GM12892 (cell line): ENCODE data around the gene CD68.

Source experiments
- POLR2A ChIP-seq: IDR thresholded peaks from 2 replicates; pipeline ENCODE4 v1.6.1; 2011; ENCODE audit warnings: low read depth, low read length, control low read depth
- POLR2AphosphoS5 ChIP-seq: IDR thresholded peaks from 2 replicates; pipeline ENCODE4 v1.6.1; 2011; ENCODE audit warnings: low read depth, low read length, control low read depth
- TAF1 ChIP-seq: IDR thresholded peaks from 2 replicates; pipeline ENCODE4 v1.6.1; 2011; ENCODE audit warnings: low read depth, mild to moderate bottlenecking, control low read depth, low read length, borderline replicate concordance

GRCh38 chr17:7620835-7621234 is 41.4 kb downstream of the CD68 start:
- TF ChIP-seq TAF1, result no peak
- no peak for TF ChIP-seq POLR2A
- TF ChIP-seq POLR2AphosphoS5, result no peak
